ENCODE results near the gene SLC35F2.

The SLC35F2 gene

GRCh38 chr11:107856180-107856980 lies 2.2 kb downstream of the SLC35F2 start:
- Histone ChIP-seq H3K36me3 (ENCODE audit: control insufficient read depth in 4 of 4, insufficient read depth in 4 of 4, low read length in 3 of 4) (peaks cover 0 to 3% (median 0%) of the 10 kb centered on the region in 4 experiments), H3K4me3 (ENCODE audit: control insufficient read depth in 1 of 7, extremely low read depth in 1 of 7, insufficient read depth in 4 of 7, low read depth in 2 of 7, low read length in 6 of 7) (no peak overlapping the region), H3K27ac (ENCODE audit: insufficient read depth in 1 of 2, low read depth in 1 of 2, low read length in 2 of 2, poor library complexity in 1 of 2, severe bottlenecking in 2 of 2) (no peak overlapping the region), H3K9me3 (ENCODE audit: control extremely low read depth in 1 of 5, control insufficient read depth in 4 of 5, insufficient read depth in 2 of 5, low read depth in 1 of 5, low read length in 4 of 5) (no peaks in the 10 kb centered on the region), H3K4me1 (ENCODE audit: control extremely low read depth in 1 of 4, control insufficient read depth in 4 of 4, insufficient read depth in 4 of 4, low read length in 3 of 4) (peaks cover 7 to 23% (median 19%) of the 10 kb centered on the region in 4 experiments), H3K27me3 (replicated peaks in 2 of 5; ENCODE audit: control insufficient read depth in 4 of 5, insufficient read depth in 5 of 5, low read length in 4 of 5) (no peaks in the 10 kb centered on the region)
- ChIA-PET CTCF (interaction anchor here (0.7 kb wide), 1 partner anchor 1069 kb away, joined by 3 read pairs; no protein-coding TSS in a partner anchor), POLR2A (no interaction called here)
- DNase-seq, result peak in 1 of 3 donors; percentile 17
- WGBS (ENCODE audit: insufficient coverage), result 79% methylated on average over 3 of the region's 10 CpGs

- WGBS (ENCODE audit: insufficient coverage), result 96% methylated on average over 5 of the region's 6 CpGs
These were observed 5.5 kb downstream of the SLC35F2 start for GRCh38 chr11:107853070-107853469.

GRCh38 chr11:107851704-107852310 lies 6.8 kb downstream of the SLC35F2 start:
- 92% methylated on average over 3 of the region's 4 CpGs for WGBS (ENCODE audit: insufficient coverage)
- peaks cover 0 to 24% (median 4%) of the 10 kb centered on the region in 4 experiments for H3K4me1 ChIP-seq (ENCODE audit: control extremely low read depth in 1 of 4, control insufficient read depth in 4 of 4, insufficient read depth in 4 of 4, low read length in 3 of 4)
- H3K4me3 ChIP-seq (ENCODE audit: control insufficient read depth in 1 of 7, extremely low read depth in 1 of 7, insufficient read depth in 4 of 7, low read depth in 2 of 7, low read length in 6 of 7), result no peak overlapping the region
- no peaks in the 10 kb centered on the region for H3K27me3 ChIP-seq (replicated peaks in 2 of 5; ENCODE audit: control insufficient read depth in 4 of 5, insufficient read depth in 5 of 5, low read length in 4 of 5)
- no peak overlapping the region for H3K27ac ChIP-seq (ENCODE audit: insufficient read depth in 1 of 2, low read depth in 1 of 2, low read length in 2 of 2, poor library complexity in 1 of 2, severe bottlenecking in 2 of 2)
- peaks cover 0 to 3% (median 0%) of the 10 kb centered on the region in 4 experiments for H3K36me3 ChIP-seq (ENCODE audit: control insufficient read depth in 4 of 4, insufficient read depth in 4 of 4, low read length in 3 of 4)
- no peak for DNase-seq
- ChIA-PET POLR2A (no interaction called here), CTCF (interaction anchor here (1.3 kb wide), 1 partner anchor 13 kb away, joined by 3 read pairs; no protein-coding TSS in a partner anchor)
- no peaks in the 10 kb centered on the region for H3K9me3 ChIP-seq (ENCODE audit: control extremely low read depth in 1 of 5, control insufficient read depth in 4 of 5, insufficient read depth in 2 of 5, low read depth in 1 of 5, low read length in 4 of 5)

More at GRCh38 chr11:107853070-107853469, 5.5 kb downstream of the SLC35F2 start:
- no peak for DNase-seq
- CTCF ChIA-PET, result interaction anchor here (0.8 to 1.3 kb wide), 2 partner anchors 11 to 18 kb away, joined by 3 read pairs; no protein-coding TSS in a partner anchor
- Histone ChIP-seq H3K36me3 (ENCODE audit: control insufficient read depth in 4 of 4, insufficient read depth in 4 of 4, low read length in 3 of 4) (peaks cover 0 to 3% (median 0%) of the 10 kb centered on the region in 4 experiments), H3K27ac (ENCODE audit: insufficient read depth in 1 of 2, low read depth in 1 of 2, low read length in 2 of 2, poor library complexity in 1 of 2, severe bottlenecking in 2 of 2) (no peak overlapping the region), H3K4me1 (ENCODE audit: control extremely low read depth in 1 of 4, control insufficient read depth in 4 of 4, insufficient read depth in 4 of 4, low read length in 3 of 4) (peaks cover 5 to 26% (median 12%) of the 10 kb centered on the region in 4 experiments), H3K9me3 (ENCODE audit: control extremely low read depth in 1 of 5, control insufficient read depth in 4 of 5, insufficient read depth in 2 of 5, low read depth in 1 of 5, low read length in 4 of 5) (no peaks in the 10 kb centered on the region), H3K27me3 (replicated peaks in 2 of 5; ENCODE audit: control insufficient read depth in 4 of 5, insufficient read depth in 5 of 5, low read length in 4 of 5) (no peaks in the 10 kb centered on the region), H3K4me3 (ENCODE audit: control insufficient read depth in 1 of 7, extremely low read depth in 1 of 7, insufficient read depth in 4 of 7, low read depth in 2 of 7, low read length in 6 of 7) (no peak overlapping the region)
- POLR2A ChIA-PET, result interaction anchor here (0.6 kb wide), 1 partner anchor 11 kb away, joined by 3 read pairs; no protein-coding TSS in a partner anchor

GRCh38 chr11:107849790-107850189 lies 8.8 kb downstream of the SLC35F2 start:
- DNase-seq, result peak; percentile 31 to 66 (median 65)
- peaks cover 0 to under 1% (median 0%) of the 10 kb centered on the region in 4 experiments for H3K36me3 ChIP-seq (ENCODE audit: control insufficient read depth in 4 of 4, insufficient read depth in 4 of 4, low read length in 3 of 4)
- peak overlapping the region in 1 of 7 experiments; percentile 5 for H3K4me3 ChIP-seq (ENCODE audit: control insufficient read depth in 1 of 7, extremely low read depth in 1 of 7, insufficient read depth in 4 of 7, low read depth in 2 of 7, low read length in 6 of 7)
- ChIA-PET CTCF (interaction anchor here (0.8 to 1.4 kb wide), 2 partner anchors 11 to 109 kb away, joined by 3 read pairs; no protein-coding TSS in a partner anchor), POLR2A (no interaction called here)
- no peaks in the 10 kb centered on the region for H3K9me3 ChIP-seq (ENCODE audit: control extremely low read depth in 1 of 5, control insufficient read depth in 4 of 5, insufficient read depth in 2 of 5, low read depth in 1 of 5, low read length in 4 of 5)
- H3K4me1 ChIP-seq (ENCODE audit: control extremely low read depth in 1 of 4, control insufficient read depth in 4 of 4, insufficient read depth in 4 of 4, low read length in 3 of 4), result peaks cover 0 to 23% (median 4%) of the 10 kb centered on the region in 4 experiments
- H3K27me3 ChIP-seq (replicated peaks in 2 of 5; ENCODE audit: control insufficient read depth in 4 of 5, insufficient read depth in 5 of 5, low read length in 4 of 5), result no peaks in the 10 kb centered on the region
- no peak overlapping the region for H3K27ac ChIP-seq (ENCODE audit: insufficient read depth in 1 of 2, low read depth in 1 of 2, low read length in 2 of 2, poor library complexity in 1 of 2, severe bottlenecking in 2 of 2)

GRCh38 chr11:107848345-107848744 lies 10.2 kb downstream of the SLC35F2 start:
- no CpG with 5 or more reads among the region's 1 CpG for WGBS (ENCODE audit: insufficient coverage)
- Histone ChIP-seq H3K27ac (ENCODE audit: insufficient read depth in 1 of 2, low read depth in 1 of 2, low read length in 2 of 2, poor library complexity in 1 of 2, severe bottlenecking in 2 of 2) (no peak overlapping the region), H3K4me3 (ENCODE audit: control insufficient read depth in 1 of 7, extremely low read depth in 1 of 7, insufficient read depth in 4 of 7, low read depth in 2 of 7, low read length in 6 of 7) (no peak overlapping the region), H3K36me3 (ENCODE audit: control insufficient read depth in 4 of 4, insufficient read depth in 4 of 4, low read length in 3 of 4) (peaks cover 0 to 4% (median 0%) of the 10 kb centered on the region in 4 experiments), H3K9me3 (ENCODE audit: control extremely low read depth in 1 of 5, control insufficient read depth in 4 of 5, insufficient read depth in 2 of 5, low read depth in 1 of 5, low read length in 4 of 5) (no peaks in the 10 kb centered on the region), H3K4me1 (ENCODE audit: control extremely low read depth in 1 of 4, control insufficient read depth in 4 of 4, insufficient read depth in 4 of 4, low read length in 3 of 4) (peaks cover 0 to 23% (median 3%) of the 10 kb centered on the region in 4 experiments), H3K27me3 (replicated peaks in 2 of 5; ENCODE audit: control insufficient read depth in 4 of 5, insufficient read depth in 5 of 5, low read length in 4 of 5) (no peaks in the 10 kb centered on the region)
- CTCF ChIA-PET, result interaction anchor here (0.7 kb wide), 1 partner anchor 51 kb away, joined by 3 read pairs; no protein-coding TSS in a partner anchor
- DNase-seq, result no peak
- POLR2A ChIA-PET, result interaction anchor here (1.0 kb wide), 1 partner anchor 56 kb away, joined by 3 read pairs; no protein-coding TSS in a partner anchor

- DNase-seq, result no peak
- ChIA-PET POLR2A (no interaction called here), CTCF (interaction anchor here (0.6 to 1.2 kb wide), 3 partner anchors 11 to 25 kb away, joined by 3 read pairs; partner anchors contain the start of gene SLC35F2)
These were observed 11.4 kb downstream of the SLC35F2 start for GRCh38 chr11:107847184-107847583.

More at GRCh38 chr11:107847184-107847583, 11.4 kb downstream of the SLC35F2 start:
- Histone ChIP-seq H3K27ac (ENCODE audit: insufficient read depth in 1 of 2, low read depth in 1 of 2, low read length in 2 of 2, poor library complexity in 1 of 2, severe bottlenecking in 2 of 2) (no peak overlapping the region), H3K4me1 (ENCODE audit: control extremely low read depth in 1 of 4, control insufficient read depth in 4 of 4, insufficient read depth in 4 of 4, low read length in 3 of 4) (peaks cover 0 to 31% (median 3%) of the 10 kb centered on the region in 4 experiments), H3K9me3 (ENCODE audit: control extremely low read depth in 1 of 5, control insufficient read depth in 4 of 5, insufficient read depth in 2 of 5, low read depth in 1 of 5, low read length in 4 of 5) (no peaks in the 10 kb centered on the region), H3K36me3 (ENCODE audit: control insufficient read depth in 4 of 4, insufficient read depth in 4 of 4, low read length in 3 of 4) (peaks cover 0 to 4% (median 0%) of the 10 kb centered on the region in 4 experiments), H3K4me3 (ENCODE audit: control insufficient read depth in 1 of 7, extremely low read depth in 1 of 7, insufficient read depth in 4 of 7, low read depth in 2 of 7, low read length in 6 of 7) (no peak overlapping the region), H3K27me3 (replicated peaks in 2 of 5; ENCODE audit: control insufficient read depth in 4 of 5, insufficient read depth in 5 of 5, low read length in 4 of 5) (no peaks in the 10 kb centered on the region)
- WGBS (ENCODE audit: insufficient coverage), result 96% methylated on average over 2 of the region's 2 CpGs
